Activated CD8-positive, alpha-beta memory T cell treated with anti-CD3 and anti-CD28 coated beads for 48 hours (primary cell): ENCODE data around the gene TPST2.

Experiments
- DNase-seq, 3 experiments: peaks; one replicate each; pipeline ENCODE4 v3.0.0-alpha.2; 2020; ENCODE audit warnings: low read depth in 2 of 3, low spot score in 2 of 3

The TPST2 gene

GRCh38 chr22:26580240-26580962 is 9.5 kb downstream of the TPST2 start:
- no peak for DNase-seq

- no peak for DNase-seq
Measured at GRCh38 chr22:26579331-26579886, 10.5 kb downstream of the TPST2 start.

GRCh38 chr22:26577081-26577480 is 12.9 kb downstream of the TPST2 start:
- DNase-seq: no peak

DNA sequence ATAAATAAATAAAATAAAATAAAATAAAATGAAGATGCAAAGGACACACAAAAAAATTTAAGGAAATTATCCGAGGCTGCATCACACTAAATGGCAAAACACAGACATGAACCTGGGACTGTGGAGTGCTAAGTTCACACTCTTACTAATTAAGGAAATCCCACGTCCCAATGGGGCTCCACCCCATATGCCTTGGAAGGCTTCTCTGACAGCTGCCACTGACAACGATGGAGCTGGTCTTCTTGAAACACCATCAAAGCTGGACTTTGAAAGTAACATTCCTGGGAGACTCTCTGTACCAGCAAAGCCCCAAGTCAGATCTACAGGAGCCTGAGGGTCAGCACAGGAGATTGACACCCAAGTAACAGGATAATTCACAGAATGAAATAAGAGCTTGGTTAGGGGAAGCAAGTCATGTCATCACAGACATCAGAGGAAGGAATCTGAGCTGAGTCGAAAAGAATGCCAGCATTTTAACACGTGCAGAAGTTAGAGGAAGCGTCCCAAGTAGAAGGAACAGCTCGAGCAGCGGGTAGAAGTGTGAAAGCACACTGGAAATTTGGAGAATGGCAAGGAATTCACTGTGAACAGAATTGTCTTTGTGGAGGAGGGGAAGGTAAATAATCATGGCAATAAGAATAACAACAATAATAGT is 13.8 kb downstream of the TPST2 start:
- DNase-seq: no peak

- DNase-seq: no peak
Measured at GRCh38 chr22:26574001-26574723, 15.8 kb downstream of the TPST2 start.

- DNase-seq: no peak
Measured at GRCh38 chr22:26573026-26573662, 16.8 kb downstream of the TPST2 start.

GRCh38 chr22:26570864-26571525 is 18.9 kb downstream of the TPST2 start:
- no peak for DNase-seq

GRCh38 chr22:26570115-26570514 is 19.8 kb downstream of the TPST2 start:
- DNase-seq: no peak

GRCh38 chr22:26568207-26568706 is 21.7 kb downstream of the TPST2 start:
- no peak for DNase-seq

DNA sequence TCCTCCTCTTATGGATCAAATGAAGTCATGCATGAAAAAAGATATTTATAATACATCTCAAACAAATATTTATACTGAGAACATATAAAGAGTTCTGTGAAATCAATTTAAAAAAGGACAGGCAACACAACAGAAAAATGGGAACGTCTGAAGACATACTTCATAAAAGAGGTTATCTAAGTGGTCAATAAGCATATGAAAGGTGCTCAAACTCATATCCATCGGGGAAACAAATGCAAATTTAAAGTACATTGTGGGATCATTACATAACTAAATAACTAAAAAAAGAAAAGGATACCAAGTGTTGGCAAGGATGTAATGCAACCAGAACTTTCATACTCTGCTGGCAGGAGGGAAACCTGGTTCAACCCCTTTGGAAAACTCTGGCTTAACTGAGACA is 22.3 kb downstream of the TPST2 start:
- no peak for DNase-seq

- DNase-seq: no peak
Measured at GRCh38 chr22:26566994-26567393, 22.9 kb downstream of the TPST2 start.

DNA sequence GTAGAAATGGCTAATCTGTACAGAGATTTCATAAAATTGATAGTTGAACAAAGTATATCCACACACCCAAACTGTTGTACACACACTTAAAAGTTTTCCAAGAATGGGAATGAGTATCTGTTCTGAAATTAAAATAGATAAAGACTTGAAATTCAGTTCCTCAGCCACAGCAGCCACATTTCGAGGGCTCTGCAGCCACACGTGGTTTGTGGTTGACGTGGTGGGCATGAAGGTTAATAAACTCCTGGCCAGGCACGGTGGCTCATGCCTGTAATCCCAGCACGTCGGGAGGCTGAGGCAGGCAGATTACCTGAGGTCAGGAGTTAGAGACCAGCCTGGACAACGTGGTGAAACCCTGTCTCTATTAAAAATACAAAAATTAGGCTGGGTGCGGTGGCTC is 24.0 kb downstream of the TPST2 start:
- DNase-seq: no peak

DNA sequence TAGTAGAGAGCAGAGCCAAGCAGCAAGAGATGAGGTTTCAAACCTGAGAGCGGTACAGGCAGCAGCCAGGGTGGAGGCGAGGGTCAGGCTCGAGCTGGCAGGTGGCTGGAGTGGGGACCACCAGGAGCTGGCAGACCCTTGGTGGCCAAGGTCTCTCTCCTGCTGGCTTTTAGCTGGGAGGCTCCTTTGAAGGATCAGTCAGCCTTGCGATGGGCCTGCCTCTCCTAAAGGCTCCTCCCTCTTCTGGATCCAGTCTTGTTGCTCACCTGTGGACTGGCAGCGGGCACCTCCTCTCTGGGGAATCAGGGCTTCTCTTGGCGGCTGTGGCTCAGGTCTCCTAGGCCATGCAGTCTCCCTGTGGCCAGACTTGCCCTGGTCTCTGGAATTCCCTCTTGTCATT is 24.8 kb downstream of the TPST2 start:
- no peak for DNase-seq

DNA sequence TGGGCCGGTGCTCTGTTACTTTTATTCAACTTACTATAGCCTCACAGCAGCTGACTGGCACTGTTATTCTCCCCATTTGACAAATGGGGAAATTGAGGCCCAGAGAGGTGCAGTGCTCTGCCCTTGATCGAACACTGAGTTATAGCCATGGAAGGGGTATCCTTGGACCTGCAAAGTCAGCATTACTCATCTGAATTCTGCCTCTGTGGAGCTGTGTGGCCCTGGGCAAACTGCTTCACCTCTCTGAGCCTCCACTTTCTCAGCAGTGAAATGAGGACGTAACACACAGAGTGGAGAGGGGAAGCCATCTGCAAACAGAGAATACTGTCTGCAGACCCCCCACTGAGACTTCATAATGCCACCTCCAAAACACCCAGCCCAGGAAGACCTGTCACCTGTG is 25.3 kb downstream of the TPST2 start:
- DNase-seq: no peak

- DNase-seq: no peak
Measured at GRCh38 chr22:26564181-26564580, 25.8 kb downstream of the TPST2 start.

DNA sequence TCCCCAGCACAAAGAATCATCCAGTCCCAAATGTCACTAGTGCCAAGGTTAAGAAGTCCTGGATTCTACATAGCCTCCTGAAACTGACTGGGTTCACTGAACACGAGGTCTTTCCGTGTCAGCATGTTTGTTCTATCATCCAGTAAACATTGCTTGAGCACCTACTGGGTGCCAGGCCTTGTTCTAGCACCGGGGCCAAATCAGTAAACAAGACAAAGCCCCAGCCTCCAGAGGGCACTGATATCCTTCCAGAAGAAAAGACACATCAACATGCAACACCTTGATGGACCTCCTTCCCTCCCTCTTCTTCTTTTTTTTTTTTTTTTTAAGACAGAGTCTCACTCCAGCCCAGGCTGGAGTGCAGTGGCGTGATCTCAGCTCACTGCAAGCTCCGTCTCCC is 26.9 kb downstream of the TPST2 start:
- DNase-seq: no peak

DNA sequence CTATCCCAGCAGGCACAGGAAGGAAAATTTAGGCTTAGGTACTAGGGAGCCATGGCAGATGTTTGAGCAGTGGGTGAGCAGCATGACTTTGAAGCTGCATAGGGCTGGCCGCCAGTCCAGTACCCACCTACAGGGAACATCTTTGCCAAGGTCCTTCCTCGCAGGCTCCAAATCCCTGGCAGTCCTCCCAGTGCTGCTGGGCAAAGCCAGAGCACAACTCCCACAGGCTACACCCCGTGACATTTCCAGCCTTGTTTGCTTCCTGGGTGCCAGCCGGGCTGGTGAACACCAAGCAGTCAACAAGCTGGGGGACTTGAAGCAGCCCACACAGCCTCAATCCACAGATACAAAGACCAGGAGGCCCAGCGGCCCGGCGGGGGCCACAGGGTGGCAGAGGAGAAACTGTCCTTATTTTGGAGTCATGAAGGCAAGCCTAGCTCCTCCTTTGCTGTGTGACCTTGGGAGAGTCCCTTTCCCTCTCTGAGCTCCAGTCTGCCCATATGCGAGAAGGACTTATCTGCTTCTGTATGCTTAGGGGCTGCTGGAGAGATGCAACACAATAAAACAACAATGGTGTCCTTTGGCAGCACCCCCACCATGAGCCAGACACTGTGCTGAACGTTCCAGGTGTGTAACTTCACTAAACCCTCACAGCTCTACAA is 28.0 kb downstream of the TPST2 start:
- DNase-seq: no peak

GRCh38 chr22:26559961-26560575 is 29.9 kb downstream of the TPST2 start:
- DNase-seq: no peak

DNA sequence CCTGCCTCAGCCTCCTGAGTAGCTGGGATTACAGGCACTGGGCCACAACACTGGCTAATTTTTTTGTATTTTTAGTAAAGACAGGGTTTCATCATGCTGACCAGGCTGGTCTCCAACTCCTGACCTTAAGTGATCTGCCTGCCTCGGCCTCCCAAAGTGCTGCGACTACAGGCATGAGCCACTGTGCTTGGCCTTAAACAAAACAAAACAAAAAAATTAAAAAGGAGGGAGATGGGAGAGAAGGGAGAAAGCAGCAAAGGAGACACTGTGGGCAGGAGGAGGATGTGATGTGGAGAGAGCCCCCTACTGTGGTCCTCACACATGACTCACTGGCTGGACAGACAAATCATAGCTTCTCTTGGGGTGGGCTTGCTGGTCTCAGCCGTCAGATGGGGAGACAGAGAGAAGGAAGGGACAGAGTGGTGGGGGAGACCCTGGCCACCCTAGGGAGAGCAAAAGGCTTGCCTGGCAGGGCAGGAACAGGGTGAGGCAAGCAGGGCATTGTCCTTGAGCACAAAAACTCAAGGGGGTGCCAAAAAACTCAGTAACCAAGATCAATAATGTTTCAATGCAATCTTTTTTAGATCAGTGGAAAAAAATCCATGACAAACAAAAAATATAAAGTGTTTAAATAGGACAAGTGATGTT is 31.6 kb downstream of the TPST2 start:
- no peak for DNase-seq
